ENCODE results near the gene ZNF738. TPM values are rescaled to one million over a fixed set of nuclear protein-coding genes. Genes with fewer than 3 reads are reported as not detected.
"Not testable (repeated sequence)": the region's sequence is repeated elsewhere in the genome, so short reads cannot be mapped to it uniquely, and the experiment has no call there.

The ZNF738 gene
- total RNA-seq = 10 to 100 TPM in 1 of 2 donors, 1 to 10 TPM in 1; 6.3 to 13.1 TPM

- Histone ChIP-seq H3K36me3 (no peaks in the 10 kb centered on the region), H3K4me3 (peak within 1 kb of the TSS; percentile 57 to 58), H3K27ac (peak within 1 kb of the TSS; percentile 75 to 77), H3K9me3 (no peaks in the 10 kb centered on the region), H3K27me3 (replicated peaks; ENCODE audit: insufficient read depth) (no peaks in the 10 kb centered on the region), H3K4me1 (replicated peaks) (no peaks in the 10 kb centered on the region)
- intact Hi-C loops (cut with DNase I) = no loop called here
- WGBS = 0% methylated on average over 35 of the region's 36 CpGs
- DNase-seq (ENCODE audit: low spot score) = peak; percentile 92
- peak; percentile 65 for TF ChIP-seq POLR2A (IDR thresholded peaks at IDR 0.05)
- TF ChIP-seq POLR2AphosphoS5 (IDR thresholded peaks at IDR 0.05) = peak; percentile 87
- TF ChIP-seq CTCF (IDR thresholded peaks at IDR 0.05) = no peak
These were observed at the start of gene ZNF738 for GRCh38 chr19:21358768-21359451. Gene ZNF738 (plus strand): TSS chr19:21359000. CDS start chr19:21359141, 141 bp downstream.

GRCh38 chr19:21312807-21313206 lies 46.0 kb upstream of the ZNF738 start:
- intact Hi-C loops (cut with DNase I); H3K4me3 ChIP-seq; H3K9me3 ChIP-seq; H3K4me1 ChIP-seq (replicated peaks); DNase-seq (ENCODE audit: low spot score); H3K36me3 ChIP-seq; H3K27ac ChIP-seq; H3K27me3 ChIP-seq (replicated peaks; ENCODE audit: insufficient read depth): not testable (repeated sequence)
- WGBS = 98% methylated on average over 2 of the region's 2 CpGs

- Histone ChIP-seq H3K4me1 (replicated peaks) (no peaks in the 10 kb centered on the region), H3K4me3 (no peak overlapping the region), H3K36me3 (no peaks in the 10 kb centered on the region), H3K27ac (no peak overlapping the region), H3K27me3 (replicated peaks; ENCODE audit: insufficient read depth) (no peaks in the 10 kb centered on the region), H3K9me3 (no peaks in the 10 kb centered on the region)
- no peak for DNase-seq (ENCODE audit: low spot score)
- TF ChIP-seq CTCF (IDR thresholded peaks at IDR 0.05) (no peak), POLR2A (IDR thresholded peaks at IDR 0.05) (no peak), POLR2AphosphoS5 (IDR thresholded peaks at IDR 0.05) (no peak)
- 84% methylated on average over 1 of the region's 1 CpG for WGBS
- intact Hi-C loops (cut with DNase I) = no loop called here
These were observed 44.1 kb upstream of the ZNF738 start for GRCh38 chr19:21314676-21315075.

- TF ChIP-seq POLR2A (IDR thresholded peaks at IDR 0.05) = no peak
- no peak for TF ChIP-seq CTCF (IDR thresholded peaks at IDR 0.05)
- no peak for TF ChIP-seq POLR2AphosphoS5 (IDR thresholded peaks at IDR 0.05)
- no peaks in the 10 kb centered on the region for H3K4me1 ChIP-seq (replicated peaks)
- 45% methylated on average over 1 of the region's 1 CpG for WGBS
- no peak for DNase-seq (ENCODE audit: low spot score)
- no peak overlapping the region for H3K27ac ChIP-seq
- intact Hi-C loops (cut with DNase I) = no loop called here
- H3K4me3 ChIP-seq = no peak overlapping the region
- no peaks in the 10 kb centered on the region for H3K36me3 ChIP-seq
- no peaks in the 10 kb centered on the region for H3K27me3 ChIP-seq (replicated peaks; ENCODE audit: insufficient read depth)
- H3K9me3 ChIP-seq = no peaks in the 10 kb centered on the region
These were observed 41.0 kb upstream of the ZNF738 start for GRCh38 chr19:21317821-21318220.

GRCh38 chr19:21321134-21321533 lies 37.7 kb upstream of the ZNF738 start:
- Histone ChIP-seq H3K27me3 (replicated peaks; ENCODE audit: insufficient read depth) (no peaks in the 10 kb centered on the region), H3K9me3 (no peaks in the 10 kb centered on the region), H3K4me3 (no peak overlapping the region), H3K36me3 (no peaks in the 10 kb centered on the region), H3K4me1 (replicated peaks) (no peaks in the 10 kb centered on the region), H3K27ac (no peak overlapping the region)
- DNase-seq (ENCODE audit: low spot score) = no peak
- intact Hi-C loops (cut with DNase I) = no loop called here
- TF ChIP-seq POLR2AphosphoS5 (IDR thresholded peaks at IDR 0.05) (no peak), CTCF (IDR thresholded peaks at IDR 0.05) (no peak), POLR2A (IDR thresholded peaks at IDR 0.05) (no peak)
- WGBS = 87% methylated on average over 4 of the region's 4 CpGs

Data from prostate gland (tissue), 2 donors.